GM21723 (cell line): Measurements from ENCODE around the gene UCN2.

Experiments
- ATAC-seq: cut with Tn5 transposase; IDR thresholded peaks from one replicate; pipeline ENCODE4 v1.9.1; 2021; ENCODE audit warnings: mild to moderate bottlenecking, moderate library complexity; ENCODE audit not compliant: unreplicated experiment

The UCN2 gene, protein sequence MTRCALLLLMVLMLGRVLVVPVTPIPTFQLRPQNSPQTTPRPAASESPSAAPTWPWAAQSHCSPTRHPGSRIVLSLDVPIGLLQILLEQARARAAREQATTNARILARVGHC

DNA sequence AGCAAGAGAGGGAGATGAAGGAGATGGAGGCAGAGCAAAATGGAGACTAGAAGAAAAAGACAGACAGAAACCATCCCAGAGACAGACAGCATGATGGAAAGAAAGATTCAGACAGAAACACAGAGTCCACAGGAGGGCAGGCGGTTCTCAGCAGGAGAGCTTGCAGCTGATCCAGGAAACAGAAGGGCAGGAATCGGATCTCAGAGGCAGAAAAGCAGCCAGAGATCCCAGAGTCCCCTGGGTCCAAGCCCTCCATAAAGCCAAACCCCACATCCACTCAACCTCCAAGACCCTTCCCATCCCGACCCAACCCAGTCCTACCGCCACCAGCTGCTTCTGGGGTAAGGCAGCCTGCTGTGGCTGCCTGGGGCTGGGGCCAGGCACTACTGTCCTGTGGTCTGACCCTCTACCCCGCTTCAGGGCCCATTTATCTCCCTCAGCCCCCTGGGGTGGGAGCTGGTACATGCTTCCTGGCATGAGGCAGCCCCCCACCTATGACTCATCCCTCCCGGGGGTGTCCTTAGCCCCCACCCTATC, at the start of gene UCN2:
Gene UCN2 (minus strand): TSS at position 400 of the 537 bp plus-strand sequence. CDS start 657 bp downstream, outside the sequence.
- ATAC-seq, result no peak

DNA sequence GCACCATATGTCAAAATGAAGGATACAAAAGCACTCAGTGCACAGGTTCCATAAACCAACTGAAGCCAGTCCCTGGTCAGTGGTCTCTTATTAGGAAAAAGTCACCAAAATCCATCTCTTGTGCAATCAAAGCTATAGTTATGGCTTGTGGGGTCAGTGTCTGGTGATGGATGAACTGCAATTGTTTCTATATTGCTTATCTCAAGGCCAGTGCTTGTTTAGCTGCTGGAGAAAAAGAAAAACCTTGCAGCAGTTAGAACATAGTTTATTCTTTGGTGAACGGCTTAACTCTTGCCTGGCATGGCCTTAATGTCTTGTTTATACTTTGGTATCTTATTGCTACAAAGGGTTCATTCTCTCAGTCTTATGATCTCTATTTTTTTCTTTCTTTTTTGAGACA, 48.7 kb upstream of the UCN2 start:
- no peak for ATAC-seq

DNA sequence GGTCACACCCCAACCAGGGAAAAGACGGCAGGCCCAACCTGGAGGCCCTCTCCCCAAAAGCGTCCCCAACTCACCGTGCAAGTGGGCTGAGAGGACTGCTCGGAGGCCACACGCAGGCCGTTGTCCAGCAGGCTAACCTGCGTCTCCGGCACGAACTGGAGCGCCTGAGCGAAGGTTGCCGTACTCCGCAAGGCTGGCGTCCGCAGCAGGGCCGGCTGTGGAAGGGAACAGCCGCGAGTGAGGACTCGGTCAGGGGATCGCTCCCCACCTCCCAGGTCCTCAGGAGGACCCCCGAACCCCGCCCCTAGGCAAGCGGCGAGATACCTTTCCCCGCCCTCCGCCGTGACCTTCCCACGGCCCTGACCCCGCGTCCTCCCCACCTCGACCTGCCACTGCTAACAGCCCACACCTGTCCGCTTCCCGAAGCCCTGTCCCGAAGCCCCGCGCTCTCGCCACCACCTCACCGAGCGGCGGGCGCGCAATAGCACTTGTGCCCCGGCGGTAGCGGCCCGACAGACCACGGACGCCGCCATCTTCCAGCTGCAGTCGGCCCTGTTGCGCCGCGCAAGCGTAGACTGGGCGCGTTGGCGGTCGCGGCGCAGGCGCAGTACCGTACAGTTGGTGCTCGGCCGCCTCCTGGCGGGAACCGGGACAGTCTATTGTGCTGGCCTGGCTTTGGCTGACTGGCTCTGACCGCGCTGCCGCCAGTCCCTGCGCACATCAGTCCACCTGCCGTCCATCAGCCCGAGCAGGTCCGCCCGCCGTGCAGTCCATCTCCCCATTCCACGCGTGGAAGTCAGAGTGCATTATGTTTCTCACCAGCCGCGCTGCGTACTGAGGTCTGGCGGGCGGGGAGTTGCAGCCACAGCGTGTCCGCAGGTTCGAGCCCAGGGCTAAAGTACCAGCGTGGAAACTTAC, 45.8 kb upstream of the UCN2 start, which contains the start of gene UQCRC1:
Gene UQCRC1 (minus strand): TSS at position 559 of the 918 bp plus-strand sequence. CDS start 26 bp downstream, at position 533.
- ATAC-seq, result peak; percentile 96

DNA sequence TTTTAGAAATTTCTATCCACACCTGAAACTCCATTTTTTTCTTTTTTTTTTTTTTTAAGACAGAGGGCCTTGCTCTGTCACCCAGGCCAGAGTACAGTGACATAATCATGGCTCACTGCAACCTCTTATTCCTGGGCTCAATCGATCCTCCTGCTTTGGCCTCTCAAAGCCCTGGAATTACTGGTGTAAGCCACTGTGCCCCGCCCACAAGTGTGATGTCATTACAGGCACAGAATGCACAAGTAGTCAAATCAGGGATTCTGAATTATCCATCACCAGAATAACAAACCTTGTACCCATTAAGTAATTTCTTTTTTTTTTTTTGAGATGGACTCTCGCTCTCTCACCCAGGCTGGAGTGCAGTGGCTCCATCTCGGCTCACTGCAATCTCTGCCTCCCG, 43.9 kb upstream of the UCN2 start:
- no peak for ATAC-seq

DNA sequence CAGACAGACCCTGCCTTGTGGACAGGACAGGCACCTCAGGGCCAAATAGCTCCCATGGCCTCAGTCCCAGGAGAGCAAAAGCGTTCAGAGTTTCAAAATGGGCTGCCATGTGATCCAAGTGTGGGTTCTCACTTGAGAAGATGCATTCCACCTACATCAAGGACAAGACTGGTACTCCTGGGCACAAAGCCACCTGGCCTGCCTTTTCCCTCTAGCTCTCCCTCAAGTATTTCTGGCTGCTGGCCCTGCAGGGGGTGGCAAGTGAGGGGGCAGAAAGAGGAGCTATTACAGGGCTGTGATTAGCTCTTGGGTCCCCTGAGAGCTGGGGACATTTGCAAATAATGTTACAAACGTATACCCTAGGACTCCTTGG, 38.0 kb upstream of the UCN2 start:
- ATAC-seq, result no peak

DNA sequence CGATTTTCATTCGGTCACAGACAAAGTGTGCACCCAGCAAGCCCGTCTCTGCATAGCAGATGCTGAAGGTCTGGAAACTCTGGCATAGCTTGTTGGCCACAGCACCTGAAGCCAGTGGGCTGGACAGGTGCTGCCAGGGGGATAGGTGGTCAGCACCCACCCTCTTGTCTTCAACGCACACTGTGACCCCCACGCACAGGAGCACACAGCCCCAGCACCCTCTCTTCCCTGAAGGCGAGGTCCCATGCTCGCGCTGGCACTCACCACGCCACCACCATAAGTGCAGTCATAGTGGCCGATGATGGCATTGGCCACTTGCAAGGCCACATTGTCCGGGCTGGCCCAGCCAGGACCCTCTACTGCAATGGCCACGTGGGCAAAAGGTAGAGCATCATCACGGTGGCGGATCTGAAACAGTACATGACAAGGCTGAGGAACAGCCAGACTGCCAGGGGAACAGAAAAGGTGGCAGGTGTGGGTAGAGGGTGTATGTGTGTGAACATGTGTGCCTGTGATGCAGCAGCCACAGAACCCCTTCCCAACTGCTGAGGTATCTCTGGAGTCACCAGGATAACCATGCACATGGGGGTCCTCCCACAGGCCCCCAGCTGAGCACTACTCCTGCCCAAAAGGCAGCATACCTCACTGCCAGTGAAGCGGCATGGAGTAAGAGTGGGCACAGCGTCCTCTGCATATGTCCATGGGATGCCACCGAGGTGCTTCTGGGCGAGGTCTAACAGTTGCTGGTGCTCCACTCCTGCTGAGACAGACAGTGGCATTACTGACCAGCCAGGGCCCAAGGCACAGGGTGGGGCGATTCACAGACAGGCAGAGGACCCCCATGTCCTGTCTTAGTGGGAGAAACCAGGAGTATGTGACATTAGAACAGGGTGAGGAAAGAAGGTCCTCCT, 37.4 kb upstream of the UCN2 start:
- ATAC-seq, result no peak

DNA sequence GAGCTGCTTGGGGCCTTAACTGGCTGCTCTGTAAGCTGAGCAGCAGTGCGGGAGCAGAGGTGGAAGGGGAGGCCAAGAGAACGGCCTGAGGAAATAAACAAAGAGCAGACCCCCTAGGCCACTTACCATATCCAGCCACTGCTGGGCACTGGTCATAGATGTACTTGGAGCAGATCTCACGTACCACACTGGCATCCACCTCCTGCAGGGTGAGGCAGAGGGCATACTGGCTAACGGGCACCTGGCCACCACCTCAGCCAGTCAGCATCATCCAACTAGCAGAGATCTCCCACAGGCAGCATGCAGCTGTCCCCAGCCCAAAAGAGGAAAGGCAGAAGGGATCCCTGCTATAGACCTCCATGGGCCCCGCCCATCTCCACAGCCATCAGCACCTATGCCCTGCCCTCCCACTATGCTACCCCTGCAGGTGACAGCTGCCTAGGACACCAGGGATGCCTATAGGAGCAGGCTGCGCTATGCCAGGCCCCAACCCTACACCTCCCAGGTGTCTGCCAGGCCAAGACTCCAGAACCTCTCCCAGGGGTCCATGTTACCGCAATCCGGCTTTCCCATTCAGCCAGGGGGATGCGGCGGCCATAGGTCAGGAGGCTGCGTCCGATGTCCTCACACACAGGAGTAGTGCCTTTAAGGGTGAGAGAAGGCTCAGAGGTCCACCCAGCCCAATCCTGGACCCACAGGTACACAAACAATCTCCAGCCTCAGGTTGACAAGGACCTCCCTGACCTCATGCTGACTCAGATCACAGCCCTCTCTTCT, 36.1 kb upstream of the UCN2 start:
- ATAC-seq, result no peak

DNA sequence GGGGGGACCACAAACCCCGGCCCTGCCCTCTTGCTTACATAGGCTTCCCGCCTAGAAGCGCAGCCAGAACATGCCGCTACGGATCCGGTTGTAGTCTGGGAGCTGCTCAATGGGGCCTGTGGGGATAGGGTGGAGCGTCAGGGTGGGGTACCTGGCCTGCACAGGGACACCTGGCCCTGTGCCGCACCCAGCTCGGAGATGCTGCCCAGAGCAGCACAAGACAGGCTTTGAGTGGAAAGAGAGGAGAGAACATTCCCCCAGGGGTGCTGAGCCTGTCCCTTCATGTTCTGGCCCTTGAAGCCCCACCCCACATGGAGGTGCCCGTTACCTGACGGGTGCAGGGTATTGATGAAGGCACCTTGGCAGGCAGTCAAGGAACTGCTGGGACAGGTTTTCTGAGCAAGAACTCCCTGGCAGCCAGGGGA, 35.5 kb upstream of the UCN2 start:
- ATAC-seq, result no peak

DNA sequence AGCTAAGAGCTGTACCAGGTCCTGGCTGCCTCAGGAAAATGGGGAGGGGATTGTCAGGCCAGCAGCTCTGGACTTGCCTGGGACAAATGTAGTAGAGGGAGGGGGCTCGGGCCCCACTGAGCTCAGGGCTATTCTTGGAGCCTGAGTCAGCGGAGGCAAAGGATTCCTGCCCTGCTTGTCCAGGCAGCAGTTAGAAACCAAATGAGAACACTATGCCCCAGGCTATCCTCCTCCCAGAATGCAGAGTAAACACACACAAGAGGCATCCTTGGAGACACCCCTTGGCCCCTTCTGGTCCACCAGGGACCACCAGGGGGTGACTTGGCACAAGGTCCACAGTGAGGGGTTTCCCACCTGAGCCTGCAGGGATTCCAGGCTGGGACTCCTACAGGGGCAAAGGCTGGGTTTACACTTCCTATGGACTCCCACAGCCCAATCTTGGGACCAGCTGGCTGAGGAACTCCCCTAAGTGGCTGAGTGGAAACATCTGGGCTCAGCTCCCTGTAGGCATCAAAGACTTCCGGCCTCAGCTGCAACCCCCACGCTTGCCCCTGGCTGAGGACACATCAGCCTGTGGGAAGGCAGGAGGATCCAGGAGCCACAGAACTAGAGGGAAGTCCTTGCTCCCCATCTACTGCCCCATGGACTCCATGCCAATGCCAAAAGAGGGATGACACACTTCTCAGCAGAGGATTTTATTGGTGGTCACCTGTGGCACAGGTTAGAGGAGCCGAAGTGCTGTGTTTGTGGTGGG, 34.9 kb upstream of the UCN2 start:
- ATAC-seq, result no peak

DNA sequence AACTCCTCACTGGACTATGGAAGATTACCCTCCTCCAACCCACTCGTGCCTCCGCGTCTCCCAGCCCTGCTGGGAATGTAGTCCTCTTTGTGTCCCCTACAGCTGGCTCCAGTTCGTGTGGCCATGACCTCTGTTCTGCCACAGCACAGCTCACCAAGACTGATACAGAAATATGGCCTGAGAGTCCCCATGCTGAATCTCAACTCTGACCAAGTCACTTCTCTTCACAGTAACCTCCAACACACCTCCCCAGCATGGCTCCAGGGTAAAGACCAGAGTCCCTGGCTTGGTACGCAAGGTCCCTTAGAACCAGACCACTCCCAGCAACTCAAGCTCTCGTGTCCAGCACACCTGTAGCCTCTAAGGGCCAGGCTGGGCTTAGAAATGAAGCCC, 33.8 kb upstream of the UCN2 start:
- no peak for ATAC-seq

DNA sequence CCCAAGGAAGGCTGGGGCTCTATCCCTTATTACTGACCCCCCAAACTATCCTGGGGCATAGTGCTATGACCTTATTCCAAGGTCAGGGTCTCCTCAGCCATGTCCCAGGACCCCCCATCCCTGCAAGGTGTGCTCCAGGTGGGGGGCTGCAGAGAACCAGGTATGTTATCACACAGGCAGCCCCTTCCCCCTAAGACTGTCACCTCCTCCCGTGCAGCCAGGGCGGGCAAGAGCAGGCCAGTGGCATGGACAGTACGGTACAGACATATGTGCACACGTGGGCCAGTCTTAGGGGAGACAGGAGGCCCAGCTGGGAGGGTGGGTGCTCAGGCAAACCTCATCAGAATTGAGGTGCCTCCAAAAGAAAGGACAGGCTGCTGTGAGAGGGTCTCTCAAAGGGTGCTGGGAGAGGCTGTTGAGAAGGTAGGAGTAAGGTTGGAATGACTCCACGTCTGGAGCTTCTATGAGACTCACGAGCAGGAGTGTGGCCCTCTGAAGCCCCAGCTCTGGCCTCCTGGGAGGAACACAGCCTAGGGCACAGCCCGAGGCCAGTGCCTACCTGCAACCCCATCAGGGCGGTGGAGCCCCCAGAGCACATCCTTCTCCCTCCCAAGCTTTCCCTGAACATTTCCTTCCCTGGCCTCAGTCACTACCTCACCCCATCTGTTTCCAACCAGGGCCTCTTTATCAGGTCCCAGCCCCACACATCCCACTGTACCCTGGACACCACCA, 33.3 kb upstream of the UCN2 start:
- no peak for ATAC-seq

DNA sequence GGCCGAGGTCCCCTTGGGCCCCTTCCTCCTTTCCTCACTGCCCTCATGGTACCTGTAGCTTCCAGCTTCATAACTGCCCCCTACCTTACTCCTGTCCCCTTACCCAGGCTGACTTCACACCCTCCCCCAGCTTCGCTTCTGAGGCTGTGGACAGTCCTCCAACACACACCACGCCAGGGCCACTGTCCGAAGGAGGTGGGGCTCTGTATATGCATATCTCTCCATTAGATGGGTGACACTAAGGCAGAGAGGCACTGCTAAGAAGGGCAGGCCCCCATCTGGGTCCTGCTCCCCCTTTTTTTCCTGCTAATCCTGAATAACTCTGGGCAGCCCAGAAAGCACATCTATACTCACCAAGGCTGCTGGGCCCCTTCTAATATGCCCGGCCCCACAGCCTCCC, 32.6 kb upstream of the UCN2 start:
- no peak for ATAC-seq

DNA sequence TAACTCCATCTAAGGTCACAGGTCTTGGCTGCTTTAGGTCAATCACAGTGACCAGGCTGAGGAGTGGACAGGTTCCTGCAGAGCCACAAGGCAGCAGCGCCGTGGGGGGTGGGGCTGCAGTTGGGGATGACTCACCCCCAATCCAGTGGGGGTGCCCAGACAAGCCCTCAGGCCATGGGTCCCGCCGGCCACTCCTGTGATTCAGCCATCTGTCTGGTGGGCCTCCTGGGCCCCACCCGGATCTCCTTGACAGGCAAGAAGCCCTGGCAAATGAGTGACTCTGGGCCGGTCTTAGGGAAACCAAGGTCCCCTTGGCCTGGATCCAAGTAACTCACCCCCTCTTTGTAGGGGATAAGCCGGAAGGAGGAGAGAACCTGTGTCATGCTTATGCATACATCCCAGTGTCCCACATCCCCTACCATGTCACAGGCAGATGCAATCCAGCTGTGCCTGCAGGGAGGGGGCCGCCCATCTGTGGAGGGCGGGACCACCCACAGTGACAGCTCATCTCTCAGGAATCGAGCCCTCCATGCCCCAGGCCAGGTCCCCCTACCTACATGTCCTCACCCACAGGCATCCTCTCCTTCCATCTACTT, 32.0 kb upstream of the UCN2 start:
- no peak for ATAC-seq

DNA sequence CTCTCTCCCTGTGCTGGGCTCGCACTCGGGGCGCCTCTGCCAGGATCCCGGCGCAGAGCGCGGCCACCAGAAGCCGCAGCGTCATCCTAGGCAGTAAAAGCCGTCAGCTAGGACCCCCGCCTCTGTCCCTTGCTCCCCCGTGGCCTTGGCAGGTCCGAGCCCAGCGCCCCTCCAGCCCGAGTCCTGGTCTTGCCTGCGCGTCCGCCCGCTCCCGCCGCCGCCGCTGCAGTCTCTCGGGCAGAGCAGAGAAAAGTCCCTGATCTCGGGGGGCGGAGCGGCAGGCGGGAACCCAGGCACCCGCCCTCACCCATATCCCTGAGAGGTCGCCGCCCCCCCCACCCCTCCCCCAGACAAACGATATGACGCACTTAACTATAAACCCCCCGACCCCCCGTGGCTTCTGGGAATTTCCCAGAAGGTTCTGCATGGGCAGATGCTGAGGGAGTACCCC, 31.5 kb upstream of the UCN2 start, which contains the start of gene COL7A1:
Gene COL7A1 (minus strand): TSS at position 255 of the 451 bp plus-strand sequence. CDS start 170 bp downstream, at position 85.
- ATAC-seq, result no peak

DNA sequence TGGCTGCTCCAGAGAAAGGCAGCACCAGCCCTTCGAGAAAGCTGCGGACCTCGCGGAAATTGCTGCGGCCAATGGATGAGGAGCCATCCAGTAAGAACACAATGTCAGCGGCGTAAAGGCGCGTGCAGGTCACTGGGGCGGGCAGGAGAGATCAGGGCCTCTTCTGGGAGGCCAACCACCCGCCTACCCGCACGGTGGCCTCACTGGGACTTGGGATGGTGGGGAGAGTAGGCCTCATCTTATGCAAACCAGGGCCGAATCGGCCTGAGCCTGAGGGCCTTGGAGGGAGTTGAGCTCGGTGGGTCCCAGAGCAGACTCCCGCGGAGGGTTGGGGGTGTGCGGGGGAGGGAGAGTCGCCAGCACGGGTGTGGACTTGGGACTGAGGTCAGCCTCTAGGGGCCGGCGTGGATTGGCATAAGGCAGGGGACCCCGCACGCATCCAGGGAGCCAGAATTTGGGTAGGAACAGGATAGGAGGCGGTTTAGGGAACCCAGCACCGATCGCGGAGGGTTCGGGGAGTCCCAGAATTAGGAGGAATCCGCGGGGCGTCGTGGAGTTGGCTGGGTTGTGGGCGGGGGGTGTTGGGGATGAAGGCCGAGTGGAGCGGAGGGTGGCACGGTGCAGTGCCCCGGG, 31.0 kb upstream of the UCN2 start:
- no peak for ATAC-seq

DNA sequence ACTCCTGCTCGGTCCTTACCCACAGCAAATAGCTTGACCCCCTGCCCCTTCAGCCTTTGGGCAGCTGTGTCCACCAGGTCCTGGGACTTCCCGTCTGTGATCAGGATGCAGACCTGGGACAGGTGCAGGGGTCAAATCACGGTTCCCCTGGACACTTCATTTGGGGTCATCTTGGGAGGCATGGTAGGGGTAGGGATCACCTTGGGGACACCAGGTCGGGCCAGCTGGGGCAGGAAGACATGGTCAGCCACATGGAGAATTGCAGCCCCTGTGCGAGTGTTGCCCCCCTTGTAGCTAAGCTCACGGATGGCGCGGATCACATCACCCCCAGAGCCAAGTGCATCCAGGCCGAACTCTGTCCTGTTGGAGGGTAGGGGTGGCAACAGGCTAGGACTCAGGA, 29.8 kb upstream of the UCN2 start:
- ATAC-seq, result no peak

DNA sequence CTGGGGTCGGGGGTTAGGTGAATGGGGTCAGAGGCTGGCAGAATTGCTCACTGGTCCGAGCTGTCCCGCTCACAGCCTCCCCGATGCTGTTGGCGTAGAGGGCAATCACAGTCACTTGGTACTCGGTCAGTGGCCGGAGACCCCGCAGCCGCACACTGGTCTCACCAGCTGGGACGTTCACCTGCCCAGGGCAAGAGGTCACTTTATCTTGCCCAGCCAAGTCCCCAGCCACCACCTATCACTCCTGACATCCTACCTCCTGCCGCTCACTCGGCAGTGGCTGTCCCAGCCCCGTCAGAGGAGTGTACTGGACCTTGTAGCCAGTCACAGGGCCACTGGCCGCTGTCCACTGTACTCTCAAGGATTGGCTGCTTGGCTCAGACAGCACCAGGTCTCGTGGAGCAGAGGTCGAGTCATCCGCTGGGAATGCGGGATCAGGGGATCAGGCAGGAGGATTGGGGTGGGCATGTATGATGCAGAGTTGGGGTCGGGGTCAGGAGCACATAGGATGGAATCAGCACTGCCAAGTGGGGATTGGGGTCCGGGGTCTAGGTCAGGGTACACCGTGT, 29.0 kb upstream of the UCN2 start:
- no peak for ATAC-seq
